ENCODE results near the gene BCO2. TPM values are rescaled to one million over a fixed set of nuclear protein-coding genes. Genes with fewer than 3 reads are reported as not detected.
A peak's percentile ranks its signal among the peaks of the same experiment; 100 is the strongest.

BCO2 gene
- total RNA-seq, 2 experiments from 2014 or later, result 0.97 to 1.4 TPM

DNA sequence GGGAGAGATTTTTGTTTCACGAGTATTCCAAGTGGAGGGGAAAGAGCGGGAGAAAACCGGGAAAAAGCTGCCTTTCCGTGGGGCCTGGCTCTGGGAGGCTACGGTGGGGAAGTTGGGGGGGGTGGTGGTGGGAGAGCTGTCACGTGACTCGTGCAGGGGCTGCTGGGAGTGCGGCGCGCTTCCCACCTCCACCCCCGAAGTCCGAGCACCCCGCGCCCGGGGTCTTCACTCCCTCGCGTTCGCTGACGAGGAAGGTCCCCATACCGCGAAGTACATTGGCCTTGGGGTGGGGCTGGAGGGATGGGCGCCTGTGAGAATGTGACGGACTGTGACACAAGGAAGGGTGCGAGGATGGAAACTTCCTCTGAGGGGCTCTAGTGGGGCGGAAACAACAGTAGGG lies 8.2 kb upstream of the BCO2 start, which contains the start of gene TEX12:
Gene TEX12 (plus strand): TSS at position 228 of the 400 bp plus-strand sequence. CDS start 1,897 bp downstream, outside the sequence.
- DNase-seq (no peak), ATAC-seq (no peak)
- POLR2A ChIA-PET, result no interaction called here
- Mint-ChIP-seq H3K4me1 (ENCODE audit: low read depth) (no peaks in the 10 kb centered on the region), H3K9me3 (no peaks in the 10 kb centered on the region), H3K27me3 (peaks cover 13% of the 10 kb centered on the region), H3K36me3 (ENCODE audit: low read depth) (no peaks in the 10 kb centered on the region), H3K27ac (no peak within 1 kb of the TSS), H3K4me3 (no peak within 1 kb of the TSS)
- TF ChIP-seq, protein P1, sequence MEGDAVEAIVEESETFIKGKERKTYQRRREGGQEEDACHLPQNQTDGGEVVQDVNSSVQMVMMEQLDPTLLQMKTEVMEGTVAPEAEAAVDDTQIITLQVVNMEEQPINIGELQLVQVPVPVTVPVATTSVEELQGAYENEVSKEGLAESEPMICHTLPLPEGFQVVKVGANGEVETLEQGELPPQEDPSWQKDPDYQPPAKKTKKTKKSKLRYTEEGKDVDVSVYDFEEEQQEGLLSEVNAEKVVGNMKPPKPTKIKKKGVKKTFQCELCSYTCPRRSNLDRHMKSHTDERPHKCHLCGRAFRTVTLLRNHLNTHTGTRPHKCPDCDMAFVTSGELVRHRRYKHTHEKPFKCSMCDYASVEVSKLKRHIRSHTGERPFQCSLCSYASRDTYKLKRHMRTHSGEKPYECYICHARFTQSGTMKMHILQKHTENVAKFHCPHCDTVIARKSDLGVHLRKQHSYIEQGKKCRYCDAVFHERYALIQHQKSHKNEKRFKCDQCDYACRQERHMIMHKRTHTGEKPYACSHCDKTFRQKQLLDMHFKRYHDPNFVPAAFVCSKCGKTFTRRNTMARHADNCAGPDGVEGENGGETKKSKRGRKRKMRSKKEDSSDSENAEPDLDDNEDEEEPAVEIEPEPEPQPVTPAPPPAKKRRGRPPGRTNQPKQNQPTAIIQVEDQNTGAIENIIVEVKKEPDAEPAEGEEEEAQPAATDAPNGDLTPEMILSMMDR (IDR thresholded peaks at IDR 0.05), result no peak
- intact Hi-C loops (cut with micrococcal nuclease), result no loop called here
- CTCF ChIA-PET, result no interaction called here

GRCh38 chr11:112172362-112172994 lies 2.8 kb upstream of the BCO2 start:
- ChIA-PET CTCF (interaction anchor here (0.7 to 2.1 kb wide), 3 partner anchors 13 to 108 kb away, joined by 3 to 7 read pairs (median 3); no protein-coding TSS in a partner anchor), POLR2A (interaction anchor here (1.2 kb wide), 1 partner anchor 49 kb away, joined by 3 read pairs; no protein-coding TSS in a partner anchor)
- no peak for DNase-seq
- no peak for ATAC-seq
- Mint-ChIP-seq H3K36me3 (ENCODE audit: low read depth) (no peaks in the 10 kb centered on the region), H3K27me3 (peaks cover 11% of the 10 kb centered on the region), H3K27ac (no peak overlapping the region), H3K4me1 (ENCODE audit: low read depth) (peaks cover 9% of the 10 kb centered on the region), H3K4me3 (no peak overlapping the region), H3K9me3 (no peaks in the 10 kb centered on the region)
- intact Hi-C loops (cut with micrococcal nuclease), result no loop called here
- TF ChIP-seq, protein P1 (IDR thresholded peaks at IDR 0.05), result no peak

DNA sequence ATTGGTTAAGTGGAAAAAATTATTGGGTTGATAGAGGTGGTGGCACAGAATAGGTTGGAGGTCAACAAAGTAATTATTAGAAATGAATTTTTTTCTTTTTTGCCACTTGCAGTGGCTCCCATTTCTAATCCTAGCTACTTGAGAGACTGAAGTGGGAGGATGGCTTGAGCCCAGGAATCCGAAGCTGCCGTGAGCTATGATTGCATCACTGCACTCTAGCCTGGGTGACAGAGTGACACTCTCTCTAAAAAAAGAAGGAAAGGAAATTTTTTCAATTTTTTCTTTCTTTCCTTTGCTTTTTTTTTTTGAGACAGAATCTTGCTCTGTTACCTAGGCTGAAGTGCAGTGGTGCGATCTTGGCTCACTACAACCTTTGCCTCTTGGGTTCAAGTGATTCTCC lies 2.2 kb upstream of the BCO2 start:
- CTCF ChIA-PET, result interaction anchor here (2.1 kb wide), 1 partner anchor 60 kb away, joined by 7 read pairs; no protein-coding TSS in a partner anchor
- POLR2A ChIA-PET, result interaction anchor here (1.2 kb wide), 1 partner anchor 48 kb away, joined by 3 read pairs; no protein-coding TSS in a partner anchor
- intact Hi-C loops (cut with micrococcal nuclease), result no loop called here
- peaks cover 9% of the 10 kb centered on the region for H3K4me1 Mint-ChIP-seq (ENCODE audit: low read depth)
- H3K27me3 Mint-ChIP-seq, result peaks cover 13% of the 10 kb centered on the region
- no peak for DNase-seq
- H3K9me3 Mint-ChIP-seq, result no peaks in the 10 kb centered on the region
- H3K36me3 Mint-ChIP-seq (ENCODE audit: low read depth), result no peaks in the 10 kb centered on the region
- H3K4me3 Mint-ChIP-seq, result no peak overlapping the region
- TF ChIP-seq, protein P1 (IDR thresholded peaks at IDR 0.05), result no peak
- no peak overlapping the region for H3K27ac Mint-ChIP-seq
- ATAC-seq, result no peak

DNA sequence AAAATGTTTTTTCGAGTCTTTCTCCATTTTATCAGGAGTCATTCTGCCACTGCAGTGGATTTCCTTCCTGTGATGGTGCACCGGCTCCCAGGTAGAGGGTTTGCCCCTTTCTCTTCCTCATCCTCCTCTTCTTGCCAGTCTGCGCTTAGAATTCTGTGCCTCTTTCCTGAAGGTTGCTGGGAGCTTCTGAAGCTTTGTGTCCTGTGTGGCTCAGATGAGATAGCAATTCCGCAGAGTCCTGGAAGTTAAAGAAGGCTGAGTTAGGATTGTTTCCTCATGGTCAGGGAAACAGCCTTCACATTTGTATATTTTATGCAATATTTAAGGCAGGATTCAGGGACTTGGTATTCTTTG lies 264 bp downstream of the BCO2 start:
- TF ChIP-seq, protein P1 (IDR thresholded peaks at IDR 0.05), result no peak
- Mint-ChIP-seq H3K9me3 (no peaks in the 10 kb centered on the region), H3K4me3 (peak overlapping the region; percentile 51), H3K4me1 (ENCODE audit: low read depth) (peaks cover 9% of the 10 kb centered on the region), H3K27ac (no peak overlapping the region), H3K27me3 (peaks cover 22% of the 10 kb centered on the region), H3K36me3 (ENCODE audit: low read depth) (no peaks in the 10 kb centered on the region)
- no peak for ATAC-seq
- CTCF ChIA-PET, result interaction anchor here (0.6 to 4.7 kb wide), 10 partner anchors 11 to 244 kb away, joined by 3 to 29 read pairs (median 4); no protein-coding TSS in a partner anchor
- intact Hi-C loops (cut with micrococcal nuclease), result loop anchor here (5.0 kb wide), 1 partner anchor 63 kb away; no protein-coding TSS in a partner anchor
- DNase-seq, result no peak
- POLR2A ChIA-PET, result interaction anchor here (0.5 kb wide), 1 partner anchor 679 kb away, joined by 3 read pairs; no protein-coding TSS in a partner anchor

DNA sequence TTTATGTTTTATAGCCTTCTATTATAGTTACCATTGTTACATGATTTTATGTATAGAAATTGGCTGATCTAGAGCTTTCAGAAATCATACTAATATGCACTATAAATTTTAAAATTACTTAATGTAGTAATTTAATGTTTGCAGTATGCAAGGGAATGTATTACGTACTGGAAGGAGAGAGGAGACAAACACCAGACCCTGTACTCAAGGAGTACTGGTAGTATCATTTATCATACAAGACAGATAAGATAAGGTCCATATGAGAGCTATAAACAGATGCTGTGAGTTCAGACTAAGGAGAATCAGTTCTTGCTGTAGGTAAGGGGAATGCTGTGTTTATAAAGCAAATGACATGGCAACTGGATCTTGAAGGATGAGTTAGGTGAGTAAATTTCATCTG lies 765 bp downstream of the BCO2 start:
- peaks cover 1% of the 10 kb centered on the region for H3K36me3 Mint-ChIP-seq (ENCODE audit: low read depth)
- H3K27ac Mint-ChIP-seq, result no peak overlapping the region
- ChIA-PET CTCF (interaction anchor here (0.9 to 4.7 kb wide), 7 partner anchors 29 to 244 kb away, joined by 3 to 29 read pairs (median 4); no protein-coding TSS in a partner anchor), POLR2A (no interaction called here)
- ATAC-seq, result no peak
- peaks cover 9% of the 10 kb centered on the region for H3K4me1 Mint-ChIP-seq (ENCODE audit: low read depth)
- peaks cover 22% of the 10 kb centered on the region for H3K27me3 Mint-ChIP-seq
- TF ChIP-seq, protein P1 (IDR thresholded peaks at IDR 0.05), result no peak
- intact Hi-C loops (cut with micrococcal nuclease), result loop anchor here (5.0 kb wide), 1 partner anchor 64 kb away; no protein-coding TSS in a partner anchor
- no peak overlapping the region for H3K4me3 Mint-ChIP-seq
- no peaks in the 10 kb centered on the region for H3K9me3 Mint-ChIP-seq
- DNase-seq, result no peak
